ENCODE measurements around the gene ATP2A2. TPM values are rescaled to one million over a fixed set of nuclear protein-coding genes. Genes with fewer than 3 reads are reported as not detected.

The ATP2A2 gene
- polyA plus RNA-seq, 1 donor = 144 TPM

DNA sequence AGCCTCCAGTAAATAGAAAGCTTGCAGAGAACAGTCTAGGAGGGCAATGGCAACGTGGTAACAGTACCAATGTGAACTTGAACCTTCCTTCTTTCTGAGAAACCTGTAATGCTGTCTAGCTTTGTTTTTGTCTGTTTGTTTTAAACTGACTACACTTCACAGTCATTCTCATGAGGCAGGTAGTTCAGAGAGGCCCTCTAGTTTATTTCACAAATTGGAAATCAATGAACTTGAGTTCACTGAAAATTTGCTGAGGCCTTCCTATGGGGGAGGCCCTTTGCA lies 2.9 kb upstream of the ATP2A2 start:
- H3K4me1 ChIP-seq (ENCODE audit: control insufficient read depth, insufficient read depth, low read length) = peaks cover 10% of the 10 kb centered on the region
- H3K4me3 ChIP-seq (ENCODE audit: low read length) = no peak overlapping the region
- peaks cover 5% of the 10 kb centered on the region for H3K36me3 ChIP-seq (ENCODE audit: control insufficient read depth, insufficient read depth, low read length)
- H3K27ac ChIP-seq (ENCODE audit: low read length) = no peak overlapping the region
- H3K27me3 ChIP-seq (ENCODE audit: control insufficient read depth, insufficient read depth, low read length) = no peaks in the 10 kb centered on the region
- WGBS (ENCODE audit: insufficient coverage, low lambda C conversion rate) = no CpG with 5 or more reads among the region's 1 CpG
- H3K9me3 ChIP-seq (ENCODE audit: control insufficient read depth, low read depth, low read length) = no peaks in the 10 kb centered on the region
- no peak for DNase-seq

- no peaks in the 10 kb centered on the region for H3K27me3 ChIP-seq (ENCODE audit: control insufficient read depth, insufficient read depth, low read length)
- no peak overlapping the region for H3K27ac ChIP-seq (ENCODE audit: low read length)
- DNase-seq = no peak
- no peaks in the 10 kb centered on the region for H3K9me3 ChIP-seq (ENCODE audit: control insufficient read depth, low read depth, low read length)
- peak overlapping the region; percentile 87 for H3K4me3 ChIP-seq (ENCODE audit: low read length)
- peaks cover 10% of the 10 kb centered on the region for H3K4me1 ChIP-seq (ENCODE audit: control insufficient read depth, insufficient read depth, low read length)
- 80% methylated on average over 1 of the region's 14 CpGs for WGBS (ENCODE audit: insufficient coverage, low lambda C conversion rate)
- H3K36me3 ChIP-seq (ENCODE audit: control insufficient read depth, insufficient read depth, low read length) = peaks cover 6% of the 10 kb centered on the region
Observed at GRCh38 chr12:110279566-110280375, 1.3 kb upstream of the ATP2A2 start.

DNA sequence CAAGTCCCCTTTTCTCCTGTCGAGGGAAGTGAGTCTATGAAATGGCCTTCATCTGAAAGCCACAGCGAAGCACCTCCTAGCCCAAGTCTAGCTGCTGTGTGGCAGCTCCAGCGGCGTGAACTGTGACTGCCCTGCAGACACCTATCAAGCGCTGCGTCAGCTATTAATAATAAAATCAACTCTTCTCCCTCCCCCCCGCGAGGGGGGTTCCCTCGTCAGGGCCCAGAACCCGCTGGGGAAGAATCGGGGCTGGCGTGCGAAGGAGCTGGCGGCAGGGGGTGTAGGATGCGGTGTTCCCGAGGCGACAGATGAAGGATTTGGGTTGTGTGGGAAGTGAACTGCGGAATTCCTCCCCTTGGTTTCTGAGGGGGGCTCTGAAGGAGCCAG lies 662 bp upstream of the ATP2A2 start:
- WGBS (ENCODE audit: insufficient coverage, low lambda C conversion rate) = no CpG with 5 or more reads among the region's 18 CpGs
- Histone ChIP-seq H3K4me3 (ENCODE audit: low read length) (peak overlapping the region; percentile 87), H3K27ac (ENCODE audit: low read length) (peak overlapping the region; percentile 85), H3K36me3 (ENCODE audit: control insufficient read depth, insufficient read depth, low read length) (peaks cover 9% of the 10 kb centered on the region), H3K27me3 (ENCODE audit: control insufficient read depth, insufficient read depth, low read length) (no peaks in the 10 kb centered on the region), H3K4me1 (ENCODE audit: control insufficient read depth, insufficient read depth, low read length) (peaks cover 10% of the 10 kb centered on the region), H3K9me3 (ENCODE audit: control insufficient read depth, low read depth, low read length) (no peaks in the 10 kb centered on the region)
- peak in 1 of 2 donors; percentile 23 for DNase-seq

DNA sequence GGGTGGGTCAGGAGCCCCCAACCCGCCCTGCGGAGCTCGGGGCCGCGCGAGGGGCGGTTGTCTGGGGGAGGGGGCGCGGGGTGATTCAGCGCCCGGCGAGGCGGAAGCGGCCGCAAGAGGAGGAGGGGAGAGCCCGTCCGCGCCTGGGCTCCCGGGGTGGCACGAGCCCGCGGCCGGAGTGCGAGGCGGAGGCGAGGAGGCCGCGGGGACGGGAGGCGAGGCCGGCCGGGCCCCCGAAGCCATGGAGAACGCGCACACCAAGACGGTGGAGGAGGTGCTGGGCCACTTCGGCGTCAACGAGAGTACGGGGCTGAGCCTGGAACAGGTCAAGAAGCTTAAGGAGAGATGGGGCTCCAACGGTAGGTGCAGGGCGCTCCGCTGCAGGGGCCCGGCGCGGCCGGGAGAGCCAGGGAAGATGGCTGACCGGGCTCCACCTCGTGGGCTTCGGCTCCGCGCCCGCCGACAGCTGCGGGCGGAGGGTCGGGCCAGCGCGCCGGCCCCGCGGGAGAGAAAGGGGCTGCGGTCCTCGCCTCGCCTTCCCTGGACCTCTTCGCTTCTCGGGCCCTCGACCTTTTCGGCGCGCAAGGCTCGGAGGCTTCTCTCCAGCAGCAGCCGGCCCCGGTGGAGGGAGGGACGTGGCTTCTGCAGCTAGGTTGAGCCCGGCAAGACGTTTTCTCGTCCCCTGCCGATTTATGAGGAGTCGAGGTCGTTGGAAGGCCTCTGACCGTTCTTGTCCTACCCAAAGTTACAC lies 677 bp downstream of the ATP2A2 start:
- DNase-seq = peak; percentile 37 to 73
- peaks cover 12% of the 10 kb centered on the region for H3K4me1 ChIP-seq (ENCODE audit: control insufficient read depth, insufficient read depth, low read length)
- H3K27me3 ChIP-seq (ENCODE audit: control insufficient read depth, insufficient read depth, low read length) = no peaks in the 10 kb centered on the region
- peak overlapping the region; percentile 87 for H3K27ac ChIP-seq (ENCODE audit: low read length)
- H3K9me3 ChIP-seq (ENCODE audit: control insufficient read depth, low read depth, low read length) = no peaks in the 10 kb centered on the region
- peak overlapping the region; percentile 93 for H3K4me3 ChIP-seq (ENCODE audit: low read length)
- H3K36me3 ChIP-seq (ENCODE audit: control insufficient read depth, insufficient read depth, low read length) = peaks cover 14% of the 10 kb centered on the region
- no CpG with 5 or more reads among the region's 82 CpGs for whole genome bisulfite sequencing (ENCODE audit: insufficient coverage, low lambda C conversion rate)

DNA sequence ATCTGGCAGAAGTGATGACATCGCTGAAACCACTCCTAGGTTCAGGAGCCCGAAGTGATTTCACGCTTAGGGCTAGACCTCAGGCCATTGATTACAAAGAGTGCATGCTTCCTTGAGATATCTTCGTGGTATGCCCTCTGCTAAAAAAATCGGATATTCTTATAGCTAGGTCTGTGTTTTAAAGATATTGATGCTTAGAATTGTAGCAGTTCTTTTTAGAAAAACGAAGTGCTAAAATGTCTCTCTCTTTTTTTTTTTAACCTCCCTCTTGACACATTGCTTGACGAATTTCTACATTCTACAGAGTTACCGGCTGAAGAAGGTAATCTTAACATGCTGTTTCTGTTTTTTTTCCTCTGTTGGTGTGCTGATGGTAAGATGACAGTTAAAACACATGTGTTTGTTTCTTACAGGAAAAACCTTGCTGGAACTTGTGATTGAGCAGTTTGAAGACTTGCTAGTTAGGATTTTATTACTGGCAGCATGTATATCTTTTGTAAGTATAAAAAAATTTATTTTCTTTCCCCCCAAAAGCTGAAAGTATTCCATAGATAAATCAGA lies 1.3 kb downstream of the ATP2A2 start:
- H3K4me1 ChIP-seq (ENCODE audit: control insufficient read depth, insufficient read depth, low read length) = peaks cover 12% of the 10 kb centered on the region
- 10% methylated on average over 2 of the region's 8 CpGs for WGBS (ENCODE audit: insufficient coverage, low lambda C conversion rate)

GRCh38 chr12:110282956-110283817 lies 2.1 kb downstream of the ATP2A2 start:
- no peaks in the 10 kb centered on the region for H3K27me3 ChIP-seq (ENCODE audit: control insufficient read depth, insufficient read depth, low read length)
- peak overlapping the region; percentile 3 for H3K27ac ChIP-seq (ENCODE audit: low read length)
- no peak for DNase-seq
- peaks cover 10% of the 10 kb centered on the region for H3K4me1 ChIP-seq (ENCODE audit: control insufficient read depth, insufficient read depth, low read length)
- H3K36me3 ChIP-seq (ENCODE audit: control insufficient read depth, insufficient read depth, low read length) = peaks cover 20% of the 10 kb centered on the region
- H3K4me3 ChIP-seq (ENCODE audit: low read length) = peak overlapping the region; percentile 93
- H3K9me3 ChIP-seq (ENCODE audit: control insufficient read depth, low read depth, low read length) = no peaks in the 10 kb centered on the region
- 33% methylated on average over 1 of the region's 7 CpGs for WGBS (ENCODE audit: insufficient coverage, low lambda C conversion rate)

More for the DNA sequence above, 1.3 kb downstream of the ATP2A2 start:
- H3K9me3 ChIP-seq (ENCODE audit: control insufficient read depth, low read depth, low read length) = no peaks in the 10 kb centered on the region
- H3K4me3 ChIP-seq (ENCODE audit: low read length) = peak overlapping the region; percentile 93
- peak overlapping the region; percentile 87 for H3K27ac ChIP-seq (ENCODE audit: low read length)
- no peaks in the 10 kb centered on the region for H3K27me3 ChIP-seq (ENCODE audit: control insufficient read depth, insufficient read depth, low read length)
- no peak for DNase-seq
- peaks cover 14% of the 10 kb centered on the region for H3K36me3 ChIP-seq (ENCODE audit: control insufficient read depth, insufficient read depth, low read length)

- no peak for DNase-seq
- H3K27ac ChIP-seq (ENCODE audit: low read length) = no peak overlapping the region
- H3K9me3 ChIP-seq (ENCODE audit: control insufficient read depth, low read depth, low read length) = no peaks in the 10 kb centered on the region
- no peak overlapping the region for H3K4me3 ChIP-seq (ENCODE audit: low read length)
- peaks cover 10% of the 10 kb centered on the region for H3K4me1 ChIP-seq (ENCODE audit: control insufficient read depth, insufficient read depth, low read length)
- peaks cover 28% of the 10 kb centered on the region for H3K36me3 ChIP-seq (ENCODE audit: control insufficient read depth, insufficient read depth, low read length)
- H3K27me3 ChIP-seq (ENCODE audit: control insufficient read depth, insufficient read depth, low read length) = no peaks in the 10 kb centered on the region
Observed at GRCh38 chr12:110284597-110284996, 3.5 kb downstream of the ATP2A2 start.

- Histone ChIP-seq H3K9me3 (ENCODE audit: control insufficient read depth, low read depth, low read length) (no peaks in the 10 kb centered on the region), H3K4me1 (ENCODE audit: control insufficient read depth, insufficient read depth, low read length) (peaks cover 2% of the 10 kb centered on the region), H3K27me3 (ENCODE audit: control insufficient read depth, insufficient read depth, low read length) (no peaks in the 10 kb centered on the region), H3K4me3 (ENCODE audit: low read length) (no peak overlapping the region), H3K36me3 (ENCODE audit: control insufficient read depth, insufficient read depth, low read length) (peaks cover 44% of the 10 kb centered on the region), H3K27ac (ENCODE audit: low read length) (no peak overlapping the region)
- 90% methylated on average over 3 of the region's 7 CpGs for WGBS (ENCODE audit: insufficient coverage, low lambda C conversion rate)
- no peak for DNase-seq
Observed at GRCh38 chr12:110286623-110287022, 5.6 kb downstream of the ATP2A2 start.

GRCh38 chr12:110287986-110288385 lies 6.9 kb downstream of the ATP2A2 start:
- WGBS (ENCODE audit: insufficient coverage, low lambda C conversion rate) = no CpG with 5 or more reads among the region's 3 CpGs
- Histone ChIP-seq H3K27me3 (ENCODE audit: control insufficient read depth, insufficient read depth, low read length) (no peaks in the 10 kb centered on the region), H3K27ac (ENCODE audit: low read length) (no peak overlapping the region), H3K36me3 (ENCODE audit: control insufficient read depth, insufficient read depth, low read length) (peaks cover 54% of the 10 kb centered on the region), H3K4me3 (ENCODE audit: low read length) (no peak overlapping the region), H3K9me3 (ENCODE audit: control insufficient read depth, low read depth, low read length) (no peaks in the 10 kb centered on the region), H3K4me1 (ENCODE audit: control insufficient read depth, insufficient read depth, low read length) (peaks cover 2% of the 10 kb centered on the region)
- no peak for DNase-seq

Measured in large intestine (tissue), 3 donors.